GM23248 (cell line): ENCODE results near the gene SPEF2.

Experiments used
- EZH2 ChIP-seq: fragments of 200-600 bp; sonication (generic); IDR thresholded peaks from 2 replicates; pipeline ENCODE4 v1.6.1; 2018; ENCODE audit warnings: antibody characterized with exemption, mild to moderate bottlenecking; ENCODE audit not compliant: insufficient read depth, poor library complexity, severe bottlenecking
- EZH2phosphoT487 ChIP-seq: fragments of 200-600 bp; sonication (generic); IDR thresholded peaks from 2 replicates; pipeline ENCODE4 v1.6.1; 2018; ENCODE audit warnings: antibody characterized with exemption, moderate library complexity, mild to moderate bottlenecking, low read depth; ENCODE audit not compliant: insufficient read depth

DNA sequence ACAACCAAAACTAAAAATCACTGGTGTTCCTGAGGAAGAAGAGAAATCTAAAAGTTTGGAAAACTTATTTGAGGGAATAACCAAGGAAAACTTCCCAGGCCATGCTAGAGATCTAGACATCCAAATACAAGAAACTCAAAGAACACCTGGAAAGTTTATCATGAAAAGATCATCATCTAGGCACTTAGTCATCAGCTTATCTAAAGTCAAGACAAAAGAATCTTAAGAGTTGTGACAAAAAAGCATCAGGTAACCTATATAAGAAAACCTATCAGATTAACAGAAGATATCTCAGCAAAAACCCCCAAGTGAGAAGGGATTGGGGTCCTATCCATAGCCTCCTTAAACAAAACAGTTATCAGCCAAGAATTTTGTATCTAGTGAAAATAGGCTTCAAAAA is 17.1 kb upstream of the SPEF2 start:
- TF ChIP-seq EZH2 (no peak), EZH2phosphoT487 (no peak)
